Neural cell (in vitro differentiated cells): ENCODE results near the gene CENPP.

Source experiments
- EZH2 ChIP-seq: fragments of 200-600, 300-800 bp; shearing (Covaris generic), sonication (generic); IDR thresholded peaks from 2 replicates; pipeline ENCODE4 v1.6.1; 2014; ENCODE audit warnings: antibody characterized with exemption, low read length, borderline replicate concordance, mild to moderate bottlenecking; ENCODE audit not compliant: insufficient read depth, poor library complexity, severe bottlenecking
- POLR2AphosphoS5 ChIP-seq: IDR thresholded peaks from 2 replicates; pipeline ENCODE4 v1.6.1; 2012
- RAD21 ChIP-seq: fragments of 450-650 bp; conservative IDR thresholded peaks from 2 replicates; pipeline ENCODE4 v1.6.1; 2014; ENCODE audit warnings: antibody characterized with exemption, mild to moderate bottlenecking, moderate library complexity
- TAF1 ChIP-seq: IDR thresholded peaks from 2 replicates; pipeline ENCODE4 v1.6.1; 2012; ENCODE audit warnings: low read depth
- TF ChIP-seq, protein P1 (sequence below): fragments of 450-650 bp; IDR thresholded peaks from 2 replicates; pipeline ENCODE4 v1.5.1; 2014; ENCODE audit warnings: antibody characterized with exemption, mild to moderate bottlenecking, moderate library complexity; ENCODE audit not compliant: poor library complexity, severe bottlenecking
- TF ChIP-seq, protein P2 (sequence below): IDR thresholded peaks from 2 replicates; pipeline ENCODE4 v1.6.1; 2012; ENCODE audit warnings: borderline replicate concordance

- TF ChIP-seq, protein P1, sequence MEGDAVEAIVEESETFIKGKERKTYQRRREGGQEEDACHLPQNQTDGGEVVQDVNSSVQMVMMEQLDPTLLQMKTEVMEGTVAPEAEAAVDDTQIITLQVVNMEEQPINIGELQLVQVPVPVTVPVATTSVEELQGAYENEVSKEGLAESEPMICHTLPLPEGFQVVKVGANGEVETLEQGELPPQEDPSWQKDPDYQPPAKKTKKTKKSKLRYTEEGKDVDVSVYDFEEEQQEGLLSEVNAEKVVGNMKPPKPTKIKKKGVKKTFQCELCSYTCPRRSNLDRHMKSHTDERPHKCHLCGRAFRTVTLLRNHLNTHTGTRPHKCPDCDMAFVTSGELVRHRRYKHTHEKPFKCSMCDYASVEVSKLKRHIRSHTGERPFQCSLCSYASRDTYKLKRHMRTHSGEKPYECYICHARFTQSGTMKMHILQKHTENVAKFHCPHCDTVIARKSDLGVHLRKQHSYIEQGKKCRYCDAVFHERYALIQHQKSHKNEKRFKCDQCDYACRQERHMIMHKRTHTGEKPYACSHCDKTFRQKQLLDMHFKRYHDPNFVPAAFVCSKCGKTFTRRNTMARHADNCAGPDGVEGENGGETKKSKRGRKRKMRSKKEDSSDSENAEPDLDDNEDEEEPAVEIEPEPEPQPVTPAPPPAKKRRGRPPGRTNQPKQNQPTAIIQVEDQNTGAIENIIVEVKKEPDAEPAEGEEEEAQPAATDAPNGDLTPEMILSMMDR: no peak
- TF ChIP-seq EZH2 (no peak), POLR2AphosphoS5 (no peak), RAD21 (no peak), TAF1 (no peak)
- TF ChIP-seq, protein P2, sequence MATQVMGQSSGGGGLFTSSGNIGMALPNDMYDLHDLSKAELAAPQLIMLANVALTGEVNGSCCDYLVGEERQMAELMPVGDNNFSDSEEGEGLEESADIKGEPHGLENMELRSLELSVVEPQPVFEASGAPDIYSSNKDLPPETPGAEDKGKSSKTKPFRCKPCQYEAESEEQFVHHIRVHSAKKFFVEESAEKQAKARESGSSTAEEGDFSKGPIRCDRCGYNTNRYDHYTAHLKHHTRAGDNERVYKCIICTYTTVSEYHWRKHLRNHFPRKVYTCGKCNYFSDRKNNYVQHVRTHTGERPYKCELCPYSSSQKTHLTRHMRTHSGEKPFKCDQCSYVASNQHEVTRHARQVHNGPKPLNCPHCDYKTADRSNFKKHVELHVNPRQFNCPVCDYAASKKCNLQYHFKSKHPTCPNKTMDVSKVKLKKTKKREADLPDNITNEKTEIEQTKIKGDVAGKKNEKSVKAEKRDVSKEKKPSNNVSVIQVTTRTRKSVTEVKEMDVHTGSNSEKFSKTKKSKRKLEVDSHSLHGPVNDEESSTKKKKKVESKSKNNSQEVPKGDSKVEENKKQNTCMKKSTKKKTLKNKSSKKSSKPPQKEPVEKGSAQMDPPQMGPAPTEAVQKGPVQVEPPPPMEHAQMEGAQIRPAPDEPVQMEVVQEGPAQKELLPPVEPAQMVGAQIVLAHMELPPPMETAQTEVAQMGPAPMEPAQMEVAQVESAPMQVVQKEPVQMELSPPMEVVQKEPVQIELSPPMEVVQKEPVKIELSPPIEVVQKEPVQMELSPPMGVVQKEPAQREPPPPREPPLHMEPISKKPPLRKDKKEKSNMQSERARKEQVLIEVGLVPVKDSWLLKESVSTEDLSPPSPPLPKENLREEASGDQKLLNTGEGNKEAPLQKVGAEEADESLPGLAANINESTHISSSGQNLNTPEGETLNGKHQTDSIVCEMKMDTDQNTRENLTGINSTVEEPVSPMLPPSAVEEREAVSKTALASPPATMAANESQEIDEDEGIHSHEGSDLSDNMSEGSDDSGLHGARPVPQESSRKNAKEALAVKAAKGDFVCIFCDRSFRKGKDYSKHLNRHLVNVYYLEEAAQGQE: no peak
Measured at GRCh38 chr9:92617951-92618510, 292.3 kb downstream of the CENPP start.
